Esophagus muscularis mucosa (tissue), 4 donors: ENCODE measurements around the gene AP1M1. TPM values are rescaled to one million over a fixed set of nuclear protein-coding genes. Genes with fewer than 3 reads are reported as not detected.

Experiments
- DNase-seq: peaks from one replicate; pipeline ENCODE4 v3.0.0-alpha.2; 2017; ENCODE audit errors: extremely low spot score
- H3K27ac ChIP-seq, 4 donors: fragments of 200-600 bp; sonication (generic); replicated peaks in 1 of 4; 1 replicate in 3 of 4; 2 replicates in 1 of 4; pipeline ENCODE4 v1.5.1; 2016 to 2019; ENCODE audit warnings: mild to moderate bottlenecking in 1 of 4
- H3K27me3 ChIP-seq, 4 donors: fragments of 200-600 bp; sonication (generic); one replicate each; pipeline versions ENCODE4 v1.5.1 to v1.6.0; 2016 to 2019
- H3K36me3 ChIP-seq, 4 donors: fragments of 200-600 bp; sonication (generic); one replicate each; pipeline ENCODE4 v1.5.1; 2016 to 2019
- H3K4me1 ChIP-seq, 4 donors: fragments of 200-600 bp; sonication (generic); one replicate each; pipeline ENCODE4 v1.5.1; 2016 to 2019
- H3K4me3 ChIP-seq, 4 donors: fragments of 200-600 bp; sonication (generic); 1 replicate in 2 of 4; 2 replicates in 2 of 4; pipeline ENCODE4 v1.5.1; 2016 to 2019; ENCODE audit warnings: mild to moderate bottlenecking in 4 of 4, moderate library complexity in 1 of 4
- H3K9me3 ChIP-seq, 4 donors: fragments of 200-600 bp; sonication (generic); 1 replicate in 3 of 4; 2 replicates in 1 of 4; pipeline ENCODE4 v1.5.1; 2016 to 2019
- CTCF ChIP-seq, 3 experiments: fragments of 200-600 bp in 2 of 3; fragments of 450-650 bp in 1 of 3; sonication (generic) in 2 of 3; IDR thresholded peaks; one replicate each; pipeline ENCODE4 v1.5.1; 2017 to 2019; ENCODE audit warnings: antibody characterized with exemption in 3 of 3, mild to moderate bottlenecking in 2 of 3, moderate library complexity in 1 of 3
- EP300 ChIP-seq: sonication (generic); formaldehyde crosslinking; IDR thresholded peaks from one replicate; pipeline ENCODE4 v1.6.1; 2017; ENCODE audit warnings: antibody characterized with exemption
- POLR2A ChIP-seq: fragments of 450-650 bp; IDR thresholded peaks from one replicate; pipeline ENCODE4 v1.6.1; 2017; ENCODE audit warnings: antibody characterized with exemption, moderate library complexity, mild to moderate bottlenecking, low read depth
- POLR2AphosphoS5 ChIP-seq, 2 donors: sonication (generic); formaldehyde crosslinking; IDR thresholded peaks; one replicate each; pipeline ENCODE4 v1.6.1; 2017; ENCODE audit warnings: antibody characterized with exemption in 2 of 2
- WGBS: methylation state at CpG from one replicate; pipeline ENCODE4 v1.1.5; 2018; 5-methylcytosine and 5-hydroxymethylcytosine counted together
- intact Hi-C: fragments of 100-400 bp; cut with DNase I; formaldehyde crosslinking; loops from one replicate; pipeline ENCODE4 v1.15.1; 2023
- total RNA-seq, 4 donors: library from RNA; depleted of rRNA; stranded (reverse); fragments of >200 nt; gene quantifications; one replicate each; pipeline versions ENCODE4 v1.1.0 to v1.2.1, GENCODE V29; 2016

AP1M1 gene
- total RNA-seq, 4 donors from 2014 or later: 63.1 to 115 (median 98.6) TPM

- intact Hi-C loops: loop anchor here (5.0 kb wide), 1 partner anchor 73 kb away; the partner anchor contains the start of gene RAB8A
- TF ChIP-seq EP300 (no peak), CTCF (IDR thresholded peaks at IDR 0.05) (peak; percentile 28 to 53 (median 46)), POLR2AphosphoS5 (IDR thresholded peaks at IDR 0.05) (peak; percentile 96 to 98)
- H3K4me3 ChIP-seq: peak within 1 kb of the TSS; percentile 76 to 93 (median 82)
- H3K27me3 ChIP-seq: peaks cover 0 to 10% (median 0%) of the 10 kb centered on the region in 4 donors
- no peaks in the 10 kb centered on the region for H3K9me3 ChIP-seq
- WGBS: under 1% methylated on average over 31 of the region's 39 CpGs
- H3K36me3 ChIP-seq: peaks cover 1 to 36% (median 31%) of the 10 kb centered on the region in 4 donors
- peaks cover 17 to 51% (median 45%) of the 10 kb centered on the region in 4 donors for H3K4me1 ChIP-seq
- peak within 1 kb of the TSS; percentile 78 to 91 (median 84) for H3K27ac ChIP-seq
- peak; percentile 100 for DNase-seq
Measured at GRCh38 chr19:16185123-16185767, 12.5 kb upstream of the AP1M1 start, which contains the start of gene FAM32A. Gene FAM32A, plus strand, starts transcription at chr19:16185410. Its CDS starts 33 bp downstream, at chr19:16185443.

GRCh38 chr19:16185768-16186123 lies 12.0 kb upstream of the AP1M1 start:
- Histone ChIP-seq H3K27me3 (peaks cover 0 to 6% (median 0%) of the 10 kb centered on the region in 4 donors), H3K36me3 (peaks cover 6 to 42% (median 36%) of the 10 kb centered on the region in 4 donors), H3K4me3 (peak overlapping the region; percentile 76 to 93 (median 82)), H3K9me3 (no peaks in the 10 kb centered on the region), H3K27ac (peak overlapping the region; percentile 78 to 91 (median 84)), H3K4me1 (peaks cover 17 to 52% (median 45%) of the 10 kb centered on the region in 4 donors)
- TF ChIP-seq EP300: no peak
- no peak for TF ChIP-seq POLR2A
- TF ChIP-seq POLR2AphosphoS5 (IDR thresholded peaks at IDR 0.05): no peak
- peak in 1 of 3 experiments; percentile 28 for TF ChIP-seq CTCF (IDR thresholded peaks at IDR 0.05)
- DNase-seq: no peak
- intact Hi-C loops: loop anchor here (5.0 kb wide), 1 partner anchor 73 kb away; the partner anchor contains the start of gene RAB8A
- WGBS: 0% methylated on average over 20 of the region's 20 CpGs

- Histone ChIP-seq H3K4me1 (peaks cover 12 to 45% (median 38%) of the 10 kb centered on the region in 4 donors), H3K27ac (no peak overlapping the region), H3K9me3 (no peaks in the 10 kb centered on the region), H3K27me3 (no peaks in the 10 kb centered on the region), H3K36me3 (peaks cover 27 to 69% (median 57%) of the 10 kb centered on the region in 4 donors), H3K4me3 (no peak overlapping the region)
- DNase-seq: no peak
- TF ChIP-seq CTCF (IDR thresholded peaks at IDR 0.05) (no peak), POLR2AphosphoS5 (IDR thresholded peaks at IDR 0.05) (no peak), EP300 (no peak), POLR2A (no peak)
- 100% methylated on average over 3 of the region's 3 CpGs for WGBS
- intact Hi-C loops: loop anchor here (5.0 kb wide), 1 partner anchor 76 kb away; the partner anchor contains the start of gene RAB8A
Measured at GRCh38 chr19:16188521-16188920, 9.2 kb upstream of the AP1M1 start.

- WGBS: 86% methylated on average over 4 of the region's 6 CpGs
- H3K4me3 ChIP-seq: no peak overlapping the region
- TF ChIP-seq EP300 (no peak), CTCF (IDR thresholded peaks at IDR 0.05) (no peak), POLR2A (no peak), POLR2AphosphoS5 (IDR thresholded peaks at IDR 0.05) (no peak)
- peaks cover 12 to 41% (median 33%) of the 10 kb centered on the region in 4 donors for H3K4me1 ChIP-seq
- no peak for DNase-seq
- no peak overlapping the region for H3K27ac ChIP-seq
- intact Hi-C loops: no loop called here
- peaks cover 27 to 71% (median 60%) of the 10 kb centered on the region in 4 donors for H3K36me3 ChIP-seq
- no peaks in the 10 kb centered on the region for H3K9me3 ChIP-seq
- H3K27me3 ChIP-seq: no peaks in the 10 kb centered on the region
Measured at GRCh38 chr19:16190198-16190597, 7.5 kb upstream of the AP1M1 start.
